Dermis microvascular lymphatic vessel endothelial cell (primary cell): ENCODE data around the gene ZDHHC17. TPM values are rescaled to one million over a fixed set of nuclear protein-coding genes. Genes with fewer than 3 reads are reported as not detected.
A peak's percentile ranks its signal among the peaks of the same experiment; 100 is the strongest.
"Not testable (repeated sequence)": the region's sequence is repeated elsewhere in the genome, so short reads cannot be mapped to it uniquely, and the experiment has no call there.

Experiments used
- DNase-seq, 2 donors: peaks; one replicate each; pipeline versions ENCODE4 v3.0.0 to v3.0.0-alpha.2; 2010; ENCODE audit warnings: low read depth in 2 of 2
- total RNA-seq: library from RNA; depleted of rRNA; stranded (reverse); fragments of >200 nt; gene quantifications from 2 replicates; pipeline ENCODE4 v1.2.1, GENCODE V29; 2014

The ZDHHC17 gene
- total RNA-seq, 1 donor from 2014 or later, result 83.6 TPM

GRCh38 chr12:76765598-76765997 lies 1.7 kb downstream of the ZDHHC17 start:
- no peak for DNase-seq

GRCh38 chr12:76766161-76766560 lies 2.2 kb downstream of the ZDHHC17 start:
- DNase-seq, result no peak

GRCh38 chr12:76768576-76768975 lies 4.7 kb downstream of the ZDHHC17 start:
- peak in 1 of 2 donors; percentile 21 for DNase-seq

GRCh38 chr12:76777765-76778216 lies 13.9 kb downstream of the ZDHHC17 start:
- no peak for DNase-seq

GRCh38 chr12:76778364-76778763 lies 14.4 kb downstream of the ZDHHC17 start:
- DNase-seq, result no peak

GRCh38 chr12:76779310-76779709 lies 15.4 kb downstream of the ZDHHC17 start:
- not testable (repeated sequence) for DNase-seq

GRCh38 chr12:76781321-76781720 lies 17.4 kb downstream of the ZDHHC17 start:
- no peak for DNase-seq

GRCh38 chr12:76782526-76782925 lies 18.6 kb downstream of the ZDHHC17 start:
- peak; percentile 85 to 96 for DNase-seq

- peak in 1 of 2 donors; percentile 55 for DNase-seq
Measured at GRCh38 chr12:76784600-76785051, 20.7 kb downstream of the ZDHHC17 start.

GRCh38 chr12:76785407-76785806 lies 21.5 kb downstream of the ZDHHC17 start:
- DNase-seq, result no peak

GRCh38 chr12:76786986-76787385 lies 23.1 kb downstream of the ZDHHC17 start:
- DNase-seq, result no peak

- no peak for DNase-seq
Measured at GRCh38 chr12:76787689-76788088, 23.8 kb downstream of the ZDHHC17 start.

- DNase-seq, result no peak
Measured at GRCh38 chr12:76789335-76790050, 25.6 kb downstream of the ZDHHC17 start.

GRCh38 chr12:76790564-76791552 lies 26.9 kb downstream of the ZDHHC17 start:
- peak; percentile 29 to 42 for DNase-seq

- no peak for DNase-seq
Measured at GRCh38 chr12:76792828-76793227, 28.9 kb downstream of the ZDHHC17 start.

- no peak for DNase-seq
Measured at GRCh38 chr12:76798864-76799263, 34.9 kb downstream of the ZDHHC17 start.

- DNase-seq, result no peak
Measured at GRCh38 chr12:76799362-76799761, 35.4 kb downstream of the ZDHHC17 start.

GRCh38 chr12:76802060-76802459 lies 38.1 kb downstream of the ZDHHC17 start:
- no peak for DNase-seq

- DNase-seq, result no peak
Measured at GRCh38 chr12:76804435-76804976, 40.6 kb downstream of the ZDHHC17 start.

GRCh38 chr12:76810671-76811419 lies 46.9 kb downstream of the ZDHHC17 start:
- no peak for DNase-seq

- no peak for DNase-seq
Measured at GRCh38 chr12:76811976-76812375, 48.1 kb downstream of the ZDHHC17 start.
